Activated gamma-delta T cell treated with Interleukin-2 at 50 U/mL for 16 hours (primary cell): ENCODE data around the gene CCDC8.
"Not testable (repeated sequence)": the region's sequence is repeated elsewhere in the genome, so short reads cannot be mapped to it uniquely, and the experiment has no call there.

Experiments used
- DNase-seq: peaks from one replicate; pipeline ENCODE4 v3.0.0-alpha.2; 2020

Gene CCDC8

GRCh38 chr19:46378268-46378667 lies 35.1 kb downstream of the CCDC8 start:
- DNase-seq: no peak

- no peak for DNase-seq
These were observed 36.9 kb downstream of the CCDC8 start for GRCh38 chr19:46376241-46377153.

GRCh38 chr19:46375476-46376067 lies 37.8 kb downstream of the CCDC8 start:
- DNase-seq: not testable (repeated sequence)

- no peak for DNase-seq
These were observed 38.6 kb downstream of the CCDC8 start for GRCh38 chr19:46374536-46375475.

GRCh38 chr19:46373491-46374359 lies 39.6 kb downstream of the CCDC8 start:
- no peak for DNase-seq

GRCh38 chr19:46372901-46373490 lies 40.4 kb downstream of the CCDC8 start:
- DNase-seq: no peak

GRCh38 chr19:46371371-46371901 lies 41.9 kb downstream of the CCDC8 start:
- peak; percentile 22 for DNase-seq

GRCh38 chr19:46369817-46370216 lies 43.5 kb downstream of the CCDC8 start:
- no peak for DNase-seq

- no peak for DNase-seq
These were observed 45.2 kb downstream of the CCDC8 start for GRCh38 chr19:46368116-46368515.

- DNase-seq: no peak
These were observed 45.9 kb downstream of the CCDC8 start for GRCh38 chr19:46367426-46367825.

- DNase-seq: no peak
These were observed 46.6 kb downstream of the CCDC8 start for GRCh38 chr19:46366620-46367292.

- no peak for DNase-seq
These were observed 47.8 kb downstream of the CCDC8 start for GRCh38 chr19:46365561-46365960.

- DNase-seq: no peak
These were observed 49.0 kb downstream of the CCDC8 start for GRCh38 chr19:46364359-46364758.

- no peak for DNase-seq
These were observed 51.4 kb downstream of the CCDC8 start for GRCh38 chr19:46361915-46362314.
